Lung (tissue), 12 donors: ENCODE results near the gene KLF16. TPM values are rescaled to one million over a fixed set of nuclear protein-coding genes. Genes with fewer than 3 reads are reported as not detected.

Source experiments
- ATAC-seq: fragments of 200-7000 bp; cut with Tn5 transposase; one replicate; pipeline ENCODE4 v1.9.1; 2020; ENCODE audit warnings: moderate number of reproducible peaks; ENCODE audit not compliant: insufficient read depth, low FRiP score
- DNase-seq, 3 donors: peaks; one replicate each; pipeline ENCODE4 v3.0.0-alpha.2; 2013 to 2017
- H3K27ac ChIP-seq, 2 donors: one replicate each; pipeline ENCODE4 v1.5.1; 2013; ENCODE audit warnings: mild to moderate bottlenecking in 2 of 2, moderate library complexity in 2 of 2, control low read depth in 1 of 2, inconsistent platforms in 1 of 2, low read depth in 1 of 2, low read length in 1 of 2
- H3K27me3 ChIP-seq, 3 donors: one replicate each; pipeline ENCODE4 v1.5.1; 2013; ENCODE audit warnings: low read length in 2 of 3; ENCODE audit not compliant: control insufficient read depth in 3 of 3, insufficient read depth in 3 of 3
- H3K36me3 ChIP-seq, 4 donors: one replicate each; pipeline ENCODE4 v1.5.1; 2013; ENCODE audit warnings: low read length in 4 of 4, mild to moderate bottlenecking in 1 of 4, moderate library complexity in 1 of 4; ENCODE audit not compliant: control insufficient read depth in 4 of 4, insufficient read depth in 4 of 4
- H3K4me1 ChIP-seq, 5 donors: one replicate each; pipeline ENCODE4 v1.5.1; 2013; ENCODE audit warnings: low read length in 5 of 5, mild to moderate bottlenecking in 2 of 5, moderate library complexity in 1 of 5; ENCODE audit not compliant: control insufficient read depth in 5 of 5, insufficient read depth in 5 of 5
- H3K4me3 ChIP-seq: one replicate; pipeline ENCODE4 v1.5.1; 2013; ENCODE audit warnings: mild to moderate bottlenecking, control low read depth, moderate library complexity
- H3K9ac ChIP-seq, 2 donors: one replicate each; pipeline ENCODE4 v1.5.1; 2013; ENCODE audit warnings: low read length in 2 of 2, control low read depth in 1 of 2; ENCODE audit not compliant: insufficient read depth in 1 of 2
- H3K9me3 ChIP-seq, 4 donors: one replicate each; pipeline ENCODE4 v1.5.1; 2013; ENCODE audit warnings: low read length in 3 of 4, mild to moderate bottlenecking in 1 of 4, moderate library complexity in 1 of 4; ENCODE audit not compliant: control insufficient read depth in 4 of 4, insufficient read depth in 3 of 4
- WGBS, 2 donors: extraction: QIAGEN DNeasy Blood & Tissue Kit; methylation state at CpG; one replicate each; pipeline ENCODE4 v1.1.7; 2013; 5-methylcytosine and 5-hydroxymethylcytosine counted together
- polyA plus RNA-seq, 2 donors: library from polyadenylated mRNA; stranded (reverse); fragments of 200-250 nt; gene quantifications; one replicate each; pipeline ENCODE4 v1.2.1, GENCODE V29; 2013
- total RNA-seq, 2 donors: library from RNA; depleted of rRNA in 1 of 2; stranded (reverse); fragments of >200 nt in 1 of 2; gene quantifications; one replicate each; pipeline ENCODE4 v1.2.1, GENCODE V29; 2014 to 2021
- TF ChIP-seq, protein P1 (sequence below): IDR thresholded peaks from 2 replicates; pipeline ENCODE4 v1.5.1; 2012; ENCODE audit warnings: mild to moderate bottlenecking; ENCODE audit errors: control extremely low read depth, extremely low read depth
- donor health status: control.
- donor health status: control.
- donor health status: Bipolar disorder and iron deficiency.
- donor health status: healthy.
- donor health status: DM: yes; HTN: yes; CAD: no.

The KLF16 gene
- total and polyA plus RNA-seq, 4 donors: 3.3 to 25.6 (median 15.8) TPM

- ATAC-seq: no peak
- 90 to 92% methylated on average over 24 to 26 of the region's 26 CpGs for WGBS, 2 donors
- Histone ChIP-seq H3K4me3 (no peak overlapping the region), H3K27me3 (no peaks in the 10 kb centered on the region), H3K4me1 (peaks cover 0 to 17% (median 3%) of the 10 kb centered on the region in 5 donors), H3K36me3 (peaks cover 6 to 54% (median 9%) of the 10 kb centered on the region in 4 donors), H3K9me3 (no peaks in the 10 kb centered on the region), H3K9ac (no peak overlapping the region), H3K27ac (no peak overlapping the region)
- DNase-seq: no peak
- TF ChIP-seq, protein P1, sequence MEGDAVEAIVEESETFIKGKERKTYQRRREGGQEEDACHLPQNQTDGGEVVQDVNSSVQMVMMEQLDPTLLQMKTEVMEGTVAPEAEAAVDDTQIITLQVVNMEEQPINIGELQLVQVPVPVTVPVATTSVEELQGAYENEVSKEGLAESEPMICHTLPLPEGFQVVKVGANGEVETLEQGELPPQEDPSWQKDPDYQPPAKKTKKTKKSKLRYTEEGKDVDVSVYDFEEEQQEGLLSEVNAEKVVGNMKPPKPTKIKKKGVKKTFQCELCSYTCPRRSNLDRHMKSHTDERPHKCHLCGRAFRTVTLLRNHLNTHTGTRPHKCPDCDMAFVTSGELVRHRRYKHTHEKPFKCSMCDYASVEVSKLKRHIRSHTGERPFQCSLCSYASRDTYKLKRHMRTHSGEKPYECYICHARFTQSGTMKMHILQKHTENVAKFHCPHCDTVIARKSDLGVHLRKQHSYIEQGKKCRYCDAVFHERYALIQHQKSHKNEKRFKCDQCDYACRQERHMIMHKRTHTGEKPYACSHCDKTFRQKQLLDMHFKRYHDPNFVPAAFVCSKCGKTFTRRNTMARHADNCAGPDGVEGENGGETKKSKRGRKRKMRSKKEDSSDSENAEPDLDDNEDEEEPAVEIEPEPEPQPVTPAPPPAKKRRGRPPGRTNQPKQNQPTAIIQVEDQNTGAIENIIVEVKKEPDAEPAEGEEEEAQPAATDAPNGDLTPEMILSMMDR: no peak
Measured at GRCh38 chr19:1814833-1815604, 48.4 kb downstream of the KLF16 start.

DNA sequence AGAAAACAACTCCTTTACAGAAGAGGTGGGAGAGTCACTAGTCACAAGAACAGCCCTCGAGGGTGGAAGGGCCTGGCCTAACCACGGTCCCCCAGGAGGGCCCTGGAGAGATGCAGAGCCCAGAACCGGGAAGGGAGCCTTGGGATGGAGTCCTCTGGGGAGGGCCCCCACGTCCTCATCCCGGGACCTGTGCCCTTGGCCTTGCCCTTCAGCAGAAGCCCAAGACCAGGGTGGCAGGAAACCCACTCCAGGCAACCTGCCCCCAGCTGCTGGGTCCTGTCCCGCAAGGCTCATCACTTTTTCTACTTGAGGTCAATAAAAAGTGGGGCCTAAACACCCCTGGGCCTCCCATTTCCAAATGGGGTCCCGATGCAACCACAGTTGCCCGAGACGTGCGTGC lies 49.0 kb downstream of the KLF16 start:
- H3K27ac ChIP-seq: no peak overlapping the region
- H3K9ac ChIP-seq: no peak overlapping the region
- H3K27me3 ChIP-seq: no peaks in the 10 kb centered on the region
- no peak for ATAC-seq
- WGBS, 2 donors: 85 to 90% methylated on average over 10 of the region's 10 CpGs
- no peaks in the 10 kb centered on the region for H3K9me3 ChIP-seq
- peaks cover 0 to 10% (median 3%) of the 10 kb centered on the region in 5 donors for H3K4me1 ChIP-seq
- DNase-seq: no peak
- TF ChIP-seq, protein P1: no peak
- H3K36me3 ChIP-seq: peaks cover 6 to 48% (median 8%) of the 10 kb centered on the region in 4 donors
- H3K4me3 ChIP-seq: no peak overlapping the region

DNA sequence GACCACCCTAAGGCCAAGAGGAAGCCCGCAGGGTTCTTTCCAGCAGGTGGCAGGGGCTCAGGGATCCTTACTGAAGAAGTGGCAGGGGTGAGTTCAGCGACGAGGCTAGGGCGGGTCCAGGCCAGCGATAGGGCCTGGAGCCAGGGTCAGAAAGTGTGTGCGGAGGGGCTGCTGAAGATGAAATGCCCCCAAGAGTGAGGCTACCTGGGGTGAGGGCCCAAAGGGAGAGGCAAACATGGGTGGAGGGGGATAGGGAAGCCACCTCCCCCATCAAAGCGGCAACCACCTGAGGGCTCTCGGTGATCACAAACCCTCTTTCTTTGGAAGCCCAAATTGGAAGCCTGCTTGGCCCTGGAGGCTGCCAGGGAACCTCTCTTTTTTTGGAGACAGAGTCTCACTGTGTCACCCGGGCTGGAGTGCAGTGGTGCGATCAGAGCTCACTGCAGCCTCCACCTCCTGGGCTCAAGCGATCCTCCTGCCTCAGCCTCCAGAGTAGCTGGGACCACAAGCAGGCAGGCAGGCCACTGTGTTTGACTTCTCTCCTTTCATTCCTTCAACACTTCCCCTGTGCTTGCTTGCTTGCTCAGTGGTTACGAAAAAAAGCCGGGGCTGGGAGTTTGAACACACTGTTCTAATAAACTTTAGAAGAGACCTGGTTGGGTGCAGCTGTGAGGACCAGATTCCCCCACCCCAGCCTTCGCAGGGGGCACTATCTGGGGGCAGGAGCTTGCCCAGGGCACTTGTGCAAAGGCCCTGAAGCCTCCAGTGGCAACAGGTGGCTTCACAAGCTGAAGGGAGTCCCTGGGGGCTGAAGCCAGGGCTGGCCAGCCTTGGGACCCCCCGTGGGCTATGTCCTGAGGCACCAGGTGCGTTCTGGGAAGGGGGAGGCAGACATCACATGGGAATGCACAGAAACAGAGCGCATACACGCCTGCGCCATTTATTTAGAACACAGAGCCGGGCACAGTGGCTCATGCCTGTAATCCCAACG lies 49.9 kb downstream of the KLF16 start:
- no peak overlapping the region for H3K4me3 ChIP-seq
- no peak overlapping the region for H3K27ac ChIP-seq
- peaks cover 0 to 8% (median 3%) of the 10 kb centered on the region in 5 donors for H3K4me1 ChIP-seq
- TF ChIP-seq, protein P1: no peak
- WGBS, 2 donors: 64 to 65% methylated on average over 21 of the region's 21 CpGs
- H3K9ac ChIP-seq: no peak overlapping the region
- H3K36me3 ChIP-seq: peaks cover 6 to 39% (median 7%) of the 10 kb centered on the region in 4 donors
- no peaks in the 10 kb centered on the region for H3K27me3 ChIP-seq
- no peak for DNase-seq
- ATAC-seq: no peak
- H3K9me3 ChIP-seq: no peaks in the 10 kb centered on the region
